H9 (cell line): Measurements from ENCODE around the gene RPUSD2. TPM values are rescaled to one million over a fixed set of nuclear protein-coding genes. Genes with fewer than 3 reads are reported as not detected.

Source experiments
- DNase-seq: peaks from one replicate; pipeline ENCODE4 v3.0.0-alpha.2; 2017
- H2AFZ ChIP-seq: one replicate; pipeline ENCODE4 v1.6.1; 2013; ENCODE audit warnings: mild to moderate bottlenecking, low read length, control low read depth, moderate library complexity
- H2AK5ac ChIP-seq: 2 replicates; pipeline ENCODE4 v1.6.1; 2013; ENCODE audit warnings: low read length, control low read depth, mixed read lengths; ENCODE audit not compliant: insufficient read length
- H2BK120ac ChIP-seq: one replicate; pipeline ENCODE4 v1.6.1; 2013; ENCODE audit warnings: low read depth, mild to moderate bottlenecking, low read length, control low read depth, inconsistent platforms; ENCODE audit not compliant: poor library complexity, severe bottlenecking
- H2BK12ac ChIP-seq: 2 replicates; pipeline ENCODE4 v1.6.1; 2013; ENCODE audit warnings: low read length, control low read depth, mixed read lengths, low read depth; ENCODE audit not compliant: insufficient read length
- H2BK15ac ChIP-seq: 2 replicates; pipeline ENCODE4 v1.6.1; 2013; ENCODE audit warnings: low read depth, low read length, control low read depth
- H2BK20ac ChIP-seq: one replicate; pipeline ENCODE4 v1.6.1; 2013; ENCODE audit warnings: low read depth, mild to moderate bottlenecking, low read length, control low read depth, inconsistent platforms; ENCODE audit not compliant: poor library complexity, severe bottlenecking
- H2BK5ac ChIP-seq: 2 replicates; pipeline ENCODE4 v1.6.1; 2013; ENCODE audit warnings: low read length, control low read depth, mixed read lengths; ENCODE audit not compliant: insufficient read length
- H3K14ac ChIP-seq: 2 replicates; pipeline ENCODE4 v1.6.1; 2013; ENCODE audit warnings: low read length, control low read depth; ENCODE audit not compliant: insufficient read depth
- H3K18ac ChIP-seq: 2 replicates; pipeline ENCODE4 v1.6.1; 2013; ENCODE audit warnings: low read depth, mild to moderate bottlenecking, mixed read lengths, low read length, control low read depth; ENCODE audit not compliant: insufficient read length
- H3K23ac ChIP-seq: 2 replicates; pipeline ENCODE4 v1.6.1; 2013; ENCODE audit warnings: low read length, control low read depth, mixed read lengths, low read depth; ENCODE audit not compliant: insufficient read length
- H3K23me2 ChIP-seq: 2 replicates; pipeline ENCODE4 v1.6.1; 2013; ENCODE audit warnings: low read depth, mild to moderate bottlenecking, mixed read lengths, low read length, control low read depth; ENCODE audit not compliant: insufficient read length, poor library complexity, severe bottlenecking
- H3K27ac ChIP-seq: 2 replicates; pipeline ENCODE4 v1.5.1; 2013; ENCODE audit warnings: low read length, control low read depth, mixed read lengths, low read depth; ENCODE audit not compliant: insufficient read length
- H3K27me3 ChIP-seq: 2 replicates; pipeline ENCODE4 v1.6.1; 2013; ENCODE audit warnings: low read length, control low read depth, inconsistent platforms; ENCODE audit not compliant: insufficient read depth
- H3K4ac ChIP-seq: 2 replicates; pipeline ENCODE4 v1.6.1; 2013; ENCODE audit warnings: low read depth, mild to moderate bottlenecking, control low read depth, inconsistent platforms, low read length, moderate library complexity
- H3K4me1 ChIP-seq: 2 replicates; pipeline ENCODE4 v1.6.1; 2013; ENCODE audit warnings: low read length, control low read depth, inconsistent platforms; ENCODE audit not compliant: insufficient read depth
- H3K4me2 ChIP-seq: 2 replicates; pipeline ENCODE4 v1.6.1; 2013; ENCODE audit warnings: low read length, control low read depth, mixed read lengths; ENCODE audit not compliant: insufficient read length, insufficient read depth
- H3K56ac ChIP-seq: 2 replicates; pipeline ENCODE4 v1.6.1; 2013; ENCODE audit warnings: low read depth, mild to moderate bottlenecking, mixed read lengths, low read length, control low read depth; ENCODE audit not compliant: insufficient read length
- H3K79me1 ChIP-seq: 2 replicates; pipeline ENCODE4 v1.6.1; 2013; ENCODE audit warnings: low read depth, mild to moderate bottlenecking, moderate library complexity, low read length, control low read depth, inconsistent platforms; ENCODE audit not compliant: insufficient read depth, poor library complexity, severe bottlenecking
- H3K79me2 ChIP-seq: 2 replicates; pipeline ENCODE4 v1.6.1; 2013; ENCODE audit warnings: low read length, control low read depth, inconsistent platforms; ENCODE audit not compliant: insufficient read depth
- H3K9ac ChIP-seq: 2 replicates; pipeline ENCODE4 v1.6.1; 2013; ENCODE audit warnings: low read length, control low read depth, mixed read lengths; ENCODE audit not compliant: insufficient read length; ENCODE audit errors: extremely low read depth
- H3K9me3 ChIP-seq: one replicate; pipeline ENCODE4 v1.6.1; 2013; ENCODE audit warnings: low read depth, low read length, inconsistent platforms; ENCODE audit not compliant: control insufficient read depth
- H3T11ph ChIP-seq: one replicate; pipeline ENCODE4 v1.6.1; 2013; ENCODE audit warnings: mild to moderate bottlenecking, low read length, control low read depth, inconsistent platforms
- H4K20me1 ChIP-seq: one replicate; pipeline ENCODE4 v1.6.1; 2013; ENCODE audit not compliant: control insufficient read depth, insufficient read length, insufficient read depth
- H4K5ac ChIP-seq: 2 replicates; pipeline ENCODE4 v1.6.1; 2013; ENCODE audit warnings: low read depth, mild to moderate bottlenecking, mixed read lengths, low read length, control low read depth; ENCODE audit not compliant: insufficient read length
- H4K8ac ChIP-seq: replicated peaks from 2 replicates; pipeline ENCODE4 v1.6.1; 2013; ENCODE audit warnings: low read length, control low read depth, mixed read lengths, low read depth; ENCODE audit not compliant: insufficient read length
- H4K91ac ChIP-seq: 2 replicates; pipeline ENCODE4 v1.6.1; 2013; ENCODE audit warnings: low read depth, mild to moderate bottlenecking, moderate library complexity, mixed read lengths, low read length, control low read depth; ENCODE audit not compliant: insufficient read length
- H3K27ac Mint-ChIP-seq, 3 experiments: 2 replicates in 2 of 3; 3 replicates in 1 of 3; pipeline ENCODE4 v1.8.0; 2020 to 2021; ENCODE audit warnings: mixed read lengths in 3 of 3, mild to moderate bottlenecking in 1 of 3, moderate library complexity in 1 of 3
- H3K27me3 Mint-ChIP-seq: 2 replicates; pipeline ENCODE4 v1.8.0; 2021; ENCODE audit warnings: low read depth, mild to moderate bottlenecking, moderate library complexity, mixed read lengths
- H3K36me3 Mint-ChIP-seq, 3 experiments: 2 replicates in 2 of 3; 3 replicates in 1 of 3; pipeline ENCODE4 v1.8.0; 2020 to 2021; ENCODE audit warnings: low read depth in 3 of 3, mixed read lengths in 3 of 3; ENCODE audit not compliant: insufficient read depth in 1 of 3
- H3K4me1 Mint-ChIP-seq, 2 experiments: 2 replicates each; pipeline ENCODE4 v1.8.0; 2020; ENCODE audit warnings: mixed read lengths in 2 of 2
- H3K4me3 Mint-ChIP-seq, 2 experiments: 2 replicates in 1 of 2; 3 replicates in 1 of 2; pipeline ENCODE4 v1.8.0; 2020 to 2021; ENCODE audit warnings: mild to moderate bottlenecking in 2 of 2, mixed read lengths in 2 of 2, moderate library complexity in 1 of 2
- H3K9me3 Mint-ChIP-seq, 2 experiments: 2 replicates in 1 of 2; 3 replicates in 1 of 2; pipeline ENCODE4 v1.8.0; 2020; ENCODE audit warnings: mild to moderate bottlenecking in 2 of 2, mixed read lengths in 2 of 2, moderate library complexity in 1 of 2
- CTCF ChIP-seq: fragments of 200-600 bp; sonication (generic); conservative IDR thresholded peaks from 3 replicates; pipeline ENCODE4 v1.8.0; 2021; ENCODE audit warnings: antibody characterized with exemption, mild to moderate bottlenecking
- WGBS: extraction: QIAGEN DNeasy Blood & Tissue Kit; methylation state at CpG from one replicate; pipeline ENCODE4 v1.1.7; 2013; ENCODE audit warnings: missing lambda C conversion rate, low lambda C conversion rate, mixed read lengths; ENCODE audit not compliant: insufficient read length; ENCODE audit errors: extremely low coverage; 5-methylcytosine and 5-hydroxymethylcytosine counted together
- total RNA-seq: library from RNA; stranded (reverse); gene quantifications from 2 replicates; pipeline ENCODE4 v1.2.1, GENCODE V29; 2021

The RPUSD2 gene
- total RNA-seq, 1 experiment from 2014 or later, result 25.7 TPM

GRCh38 chr15:40597024-40597423 lies 27.9 kb downstream of the RPUSD2 start:
- H3K4me1 Mint-ChIP-seq, result peaks cover 10 to 12% of the 10 kb centered on the region in 2 experiments
- Histone ChIP-seq H2BK20ac (no peak overlapping the region), H3K23ac (no peak overlapping the region), H3K56ac (no peak overlapping the region), H3K9ac (no peak overlapping the region), H3T11ph (no peak overlapping the region), H3K27ac (no peak overlapping the region), H3K23me2 (peaks cover 3% of the 10 kb centered on the region), H4K91ac (no peak overlapping the region), H2AFZ (no peak overlapping the region), H4K8ac (no peak overlapping the region), H3K79me2 (no peaks in the 10 kb centered on the region; the same call in 1 of the 2 replicates), H2BK120ac (no peak overlapping the region), H3K4ac (no peak overlapping the region), H2BK5ac (no peak overlapping the region), H4K5ac (no peak overlapping the region), H3K18ac (no peak overlapping the region), H3K4me2 (no peak overlapping the region), H3K27me3 (no peaks in the 10 kb centered on the region), H3K79me1 (peaks cover 2% of the 10 kb centered on the region), H3K14ac (no peak overlapping the region), H2BK12ac (no peak overlapping the region), H3K9me3 (no peaks in the 10 kb centered on the region), H4K20me1 (no peaks in the 10 kb centered on the region), H2AK5ac (no peak overlapping the region), H2BK15ac (no peak overlapping the region), H3K4me1 (no peaks in the 10 kb centered on the region; the same call in 1 of the 2 replicates)
- no peak overlapping the region for H3K4me3 Mint-ChIP-seq
- H3K27me3 Mint-ChIP-seq, result peaks cover 2% of the 10 kb centered on the region
- no peaks in the 10 kb centered on the region; a peak in 1 of 7 replicates for H3K36me3 Mint-ChIP-seq
- peaks cover 3 to 4% of the 10 kb centered on the region in 2 experiments; a peak in 3 of 5 replicates for H3K9me3 Mint-ChIP-seq
- no CpG with 5 or more reads among the region's 2 CpGs for WGBS
- no peak overlapping the region for H3K27ac Mint-ChIP-seq
- DNase-seq, result no peak
- no peak for TF ChIP-seq CTCF
